Lung (tissue), 12 donors: ENCODE data around the gene MED13L. TPM values are rescaled to one million over a fixed set of nuclear protein-coding genes. Genes with fewer than 3 reads are reported as not detected.

ENCODE experiments used
- ATAC-seq: fragments of 200-7000 bp; cut with Tn5 transposase; one replicate; pipeline ENCODE4 v1.9.1; 2020; ENCODE audit warnings: moderate number of reproducible peaks; ENCODE audit not compliant: insufficient read depth, low FRiP score
- DNase-seq, 3 donors: peaks; one replicate each; pipeline ENCODE4 v3.0.0-alpha.2; 2013 to 2017
- H3K27ac ChIP-seq, 2 donors: one replicate each; pipeline ENCODE4 v1.5.1; 2013; ENCODE audit warnings: mild to moderate bottlenecking in 2 of 2, moderate library complexity in 2 of 2, control low read depth in 1 of 2, inconsistent platforms in 1 of 2, low read depth in 1 of 2, low read length in 1 of 2
- H3K27me3 ChIP-seq, 3 donors: one replicate each; pipeline ENCODE4 v1.5.1; 2013; ENCODE audit warnings: low read length in 2 of 3; ENCODE audit not compliant: control insufficient read depth in 3 of 3, insufficient read depth in 3 of 3
- H3K36me3 ChIP-seq, 4 donors: one replicate each; pipeline ENCODE4 v1.5.1; 2013; ENCODE audit warnings: low read length in 4 of 4, mild to moderate bottlenecking in 1 of 4, moderate library complexity in 1 of 4; ENCODE audit not compliant: control insufficient read depth in 4 of 4, insufficient read depth in 4 of 4
- H3K4me1 ChIP-seq, 5 donors: one replicate each; pipeline ENCODE4 v1.5.1; 2013; ENCODE audit warnings: low read length in 5 of 5, mild to moderate bottlenecking in 2 of 5, moderate library complexity in 1 of 5; ENCODE audit not compliant: control insufficient read depth in 5 of 5, insufficient read depth in 5 of 5
- H3K4me3 ChIP-seq: one replicate; pipeline ENCODE4 v1.5.1; 2013; ENCODE audit warnings: mild to moderate bottlenecking, control low read depth, moderate library complexity
- H3K9ac ChIP-seq, 2 donors: one replicate each; pipeline ENCODE4 v1.5.1; 2013; ENCODE audit warnings: low read length in 2 of 2, control low read depth in 1 of 2; ENCODE audit not compliant: insufficient read depth in 1 of 2
- H3K9me3 ChIP-seq, 4 donors: one replicate each; pipeline ENCODE4 v1.5.1; 2013; ENCODE audit warnings: low read length in 3 of 4, mild to moderate bottlenecking in 1 of 4, moderate library complexity in 1 of 4; ENCODE audit not compliant: control insufficient read depth in 4 of 4, insufficient read depth in 3 of 4
- WGBS, 2 donors: extraction: QIAGEN DNeasy Blood & Tissue Kit; methylation state at CpG; one replicate each; pipeline ENCODE4 v1.1.7; 2013; 5-methylcytosine and 5-hydroxymethylcytosine counted together
- polyA plus RNA-seq, 2 donors: library from polyadenylated mRNA; stranded (reverse); fragments of 200-250 nt; gene quantifications; one replicate each; pipeline ENCODE4 v1.2.1, GENCODE V29; 2013
- total RNA-seq, 2 donors: library from RNA; depleted of rRNA in 1 of 2; stranded (reverse); fragments of >200 nt in 1 of 2; gene quantifications; one replicate each; pipeline ENCODE4 v1.2.1, GENCODE V29; 2014 to 2021
- TF ChIP-seq, protein P1 (sequence below): IDR thresholded peaks from 2 replicates; pipeline ENCODE4 v1.5.1; 2012; ENCODE audit warnings: mild to moderate bottlenecking; ENCODE audit errors: control extremely low read depth, extremely low read depth
- donor health status: control.
- donor health status: control.
- donor health status: Bipolar disorder and iron deficiency.
- donor health status: healthy.
- donor health status: DM: yes; HTN: yes; CAD: no.

The MED13L gene
- total and polyA plus RNA-seq, 4 donors: 18.2 to 329 (median 71.4) TPM

- no peaks in the 10 kb centered on the region for H3K36me3 ChIP-seq
- H3K4me1 ChIP-seq: peaks cover 0 to 21% (median 0%) of the 10 kb centered on the region in 5 donors
- peaks cover 0 to 8% (median under 1%) of the 10 kb centered on the region in 4 donors for H3K9me3 ChIP-seq
- no peaks in the 10 kb centered on the region for H3K27me3 ChIP-seq
- H3K9ac ChIP-seq: no peak overlapping the region
- DNase-seq (no peak), ATAC-seq (no peak)
- WGBS, 2 donors: 84 to 97% methylated on average over 7 of the region's 7 CpGs
- TF ChIP-seq, protein P1, sequence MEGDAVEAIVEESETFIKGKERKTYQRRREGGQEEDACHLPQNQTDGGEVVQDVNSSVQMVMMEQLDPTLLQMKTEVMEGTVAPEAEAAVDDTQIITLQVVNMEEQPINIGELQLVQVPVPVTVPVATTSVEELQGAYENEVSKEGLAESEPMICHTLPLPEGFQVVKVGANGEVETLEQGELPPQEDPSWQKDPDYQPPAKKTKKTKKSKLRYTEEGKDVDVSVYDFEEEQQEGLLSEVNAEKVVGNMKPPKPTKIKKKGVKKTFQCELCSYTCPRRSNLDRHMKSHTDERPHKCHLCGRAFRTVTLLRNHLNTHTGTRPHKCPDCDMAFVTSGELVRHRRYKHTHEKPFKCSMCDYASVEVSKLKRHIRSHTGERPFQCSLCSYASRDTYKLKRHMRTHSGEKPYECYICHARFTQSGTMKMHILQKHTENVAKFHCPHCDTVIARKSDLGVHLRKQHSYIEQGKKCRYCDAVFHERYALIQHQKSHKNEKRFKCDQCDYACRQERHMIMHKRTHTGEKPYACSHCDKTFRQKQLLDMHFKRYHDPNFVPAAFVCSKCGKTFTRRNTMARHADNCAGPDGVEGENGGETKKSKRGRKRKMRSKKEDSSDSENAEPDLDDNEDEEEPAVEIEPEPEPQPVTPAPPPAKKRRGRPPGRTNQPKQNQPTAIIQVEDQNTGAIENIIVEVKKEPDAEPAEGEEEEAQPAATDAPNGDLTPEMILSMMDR: no peak
- H3K4me3 ChIP-seq: no peak overlapping the region
- no peak overlapping the region for H3K27ac ChIP-seq
Observed at GRCh38 chr12:115934877-115935276, 342.6 kb downstream of the MED13L start.

DNA sequence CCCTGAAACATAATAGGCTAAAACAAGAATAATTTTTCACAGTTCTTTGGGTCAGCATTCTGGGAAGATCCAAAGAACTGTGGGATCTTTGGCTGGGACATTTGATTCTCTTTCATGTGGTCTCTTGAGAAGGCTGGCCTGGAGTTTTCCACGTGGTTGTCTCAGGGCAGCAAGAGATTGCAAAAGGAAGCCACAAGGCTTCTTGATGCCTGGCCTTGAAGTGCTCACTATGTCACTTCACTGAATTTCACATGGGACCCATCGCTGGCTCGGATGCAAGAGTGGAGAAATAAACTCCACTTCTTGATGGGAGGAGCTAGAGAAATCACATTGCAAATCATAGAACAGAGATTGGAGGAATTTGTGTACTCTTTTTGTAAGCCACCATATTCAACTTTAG, 343.4 kb downstream of the MED13L start:
- WGBS, 2 donors: 42 to 62% methylated on average over 3 of the region's 3 CpGs
- Histone ChIP-seq H3K9ac (no peak overlapping the region), H3K9me3 (peaks cover 0 to 5% (median under 1%) of the 10 kb centered on the region in 4 donors), H3K4me3 (no peak overlapping the region), H3K27ac (no peak overlapping the region), H3K27me3 (no peaks in the 10 kb centered on the region), H3K4me1 (peaks cover 0 to 21% (median 0%) of the 10 kb centered on the region in 5 donors), H3K36me3 (no peaks in the 10 kb centered on the region)
- no peak for DNase-seq
- no peak for ATAC-seq
- TF ChIP-seq, protein P1: no peak

DNA sequence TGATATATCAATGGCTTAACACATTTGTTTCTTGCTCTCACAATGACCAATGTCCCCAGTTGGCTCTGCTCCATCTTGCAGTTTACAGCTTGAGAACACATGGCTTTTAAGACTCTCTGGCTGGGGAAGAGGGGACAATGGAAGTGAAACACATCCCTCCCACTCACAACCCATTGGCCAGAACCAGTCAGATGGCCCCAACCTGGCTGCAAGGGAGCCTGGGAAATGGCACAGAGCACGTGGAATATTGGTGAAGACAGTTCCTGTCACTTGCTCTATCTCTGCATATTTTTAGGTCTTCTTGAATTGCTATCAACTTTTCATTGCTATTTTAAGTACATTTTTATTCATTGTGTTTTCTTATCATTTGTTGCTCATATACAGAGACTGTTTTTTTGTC, 345.4 kb downstream of the MED13L start:
- DNase-seq (no peak), ATAC-seq (no peak)
- Histone ChIP-seq H3K27ac (no peak overlapping the region), H3K9ac (no peak overlapping the region), H3K9me3 (peaks cover 0 to 1% (median 0%) of the 10 kb centered on the region in 4 donors), H3K4me3 (no peak overlapping the region), H3K36me3 (no peaks in the 10 kb centered on the region), H3K27me3 (no peaks in the 10 kb centered on the region), H3K4me1 (peaks cover 0 to 11% (median 0%) of the 10 kb centered on the region in 5 donors)
- WGBS, 2 donors: 17 to 52% methylated on average over 1 of the region's 1 CpG
- TF ChIP-seq, protein P1: no peak

DNA sequence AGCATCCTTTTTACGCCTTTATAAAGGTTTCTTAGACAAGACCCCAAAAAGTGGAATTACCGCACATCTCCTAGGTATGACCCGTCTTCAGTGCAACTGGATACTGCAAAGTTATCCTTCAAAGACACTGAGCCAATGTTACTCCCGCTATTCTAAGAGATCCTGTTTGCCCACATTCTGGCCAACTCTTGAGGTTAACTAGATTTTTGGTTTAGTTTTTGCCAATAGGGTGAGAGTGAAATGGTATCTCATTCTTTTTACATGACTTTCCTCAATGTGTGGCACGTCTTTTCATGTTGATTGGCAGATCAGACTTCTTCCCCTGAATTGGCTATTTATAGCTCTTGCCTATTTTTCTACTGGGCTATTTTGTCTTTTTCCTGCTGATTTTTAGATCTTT, 347.2 kb downstream of the MED13L start:
- ATAC-seq: no peak
- Histone ChIP-seq H3K27ac (no peak overlapping the region), H3K27me3 (no peaks in the 10 kb centered on the region), H3K9ac (no peak overlapping the region), H3K4me3 (no peak overlapping the region), H3K9me3 (peaks cover 0 to 1% (median 0%) of the 10 kb centered on the region in 4 donors), H3K36me3 (no peaks in the 10 kb centered on the region), H3K4me1 (no peaks in the 10 kb centered on the region)
- 68 to 71% methylated on average over 5 of the region's 5 CpGs for WGBS, 2 donors
- no peak for DNase-seq
- TF ChIP-seq, protein P1: no peak
